HEK293 (cell line): ENCODE data around the gene YDJC.

Source experiments
- CTCF ChIA-PET: fragments of 350-600 bp; formaldehyde crosslinking; extraction: SDS; loops from one replicate; lab custom pipeline; 2021; ENCODE audit warnings: antibody characterized with exemption; lab: Yijun Ruan, JAX
- POLR2A ChIA-PET: fragments of 300-600 bp; formaldehyde crosslinking; extraction: SDS; loops from one replicate; lab custom pipeline; 2020; ENCODE audit warnings: antibody characterized with exemption, inconsistent platforms; lab: Yijun Ruan, JAX
- H3K27ac ChIP-seq: fragments of 200-500 bp; sonication (Bioruptor generic); 2 replicates; pipeline ENCODE4 v1.5.1; 2014; ENCODE audit warnings: low read depth, low read length, control low read depth, inconsistent platforms; ENCODE audit errors: extremely low read depth
- H3K36me3 ChIP-seq, 2 experiments: fragments of 200-500 bp in 1 of 2; sonication (Bioruptor generic) in 1 of 2; 1 replicate in 1 of 2; 2 replicates in 1 of 2; pipeline ENCODE4 v1.5.1; 2014 to 2017; ENCODE audit warnings: inconsistent platforms in 2 of 2, low read length in 2 of 2; ENCODE audit not compliant: control insufficient read depth in 2 of 2, insufficient read depth in 1 of 2
- H3K4me1 ChIP-seq: fragments of 200-500 bp; sonication (Bioruptor generic); 2 replicates; pipeline ENCODE4 v1.5.1; 2014; ENCODE audit warnings: mild to moderate bottlenecking, low read length, inconsistent platforms; ENCODE audit not compliant: control insufficient read depth, insufficient read depth
- H3K4me3 ChIP-seq: 2 replicates; pipeline ENCODE4 v1.5.1; 2011; ENCODE audit warnings: low read depth, mild to moderate bottlenecking, control low read depth, low read length, moderate library complexity
- H3K9me3 ChIP-seq: fragments of 200-500 bp; sonication (Bioruptor generic); 2 replicates; pipeline ENCODE4 v1.5.1; 2014; ENCODE audit warnings: low read depth, low read length, inconsistent platforms; ENCODE audit not compliant: control insufficient read depth, insufficient read depth
- FEZF1 ChIP-seq: fragments of 450-650 bp; formaldehyde crosslinking; IDR thresholded peaks from 2 replicates; pipeline ENCODE4 v1.5.1; 2016; ENCODE audit warnings: missing biosample characterization, missing genetic modification characterization
- HOXC10 ChIP-seq: sonication (generic); formaldehyde crosslinking; IDR thresholded peaks from 2 replicates; pipeline ENCODE4 v1.8.1; 2023; ENCODE audit warnings: mild to moderate bottlenecking, missing genetic modification reagents
- KLF7 ChIP-seq: fragments of 450-650 bp; formaldehyde crosslinking; IDR thresholded peaks from 2 replicates; pipeline ENCODE4 v1.5.1; 2016; ENCODE audit warnings: missing biosample characterization, missing genetic modification characterization, borderline replicate concordance
- KLF9 ChIP-seq: fragments of 450-650 bp; formaldehyde crosslinking; IDR thresholded peaks from 2 replicates; pipeline ENCODE4 v1.5.1; 2016; ENCODE audit warnings: missing biosample characterization, missing genetic modification characterization, low read depth
- MEIS1 ChIP-seq: sonication (generic); formaldehyde crosslinking; IDR thresholded peaks from 2 replicates; pipeline ENCODE4 v1.8.1; 2022; ENCODE audit warnings: missing genetic modification reagents, mild to moderate bottlenecking, borderline replicate concordance
- ZBTB1 ChIP-seq: fragments of 450-650 bp; formaldehyde crosslinking; IDR thresholded peaks from 2 replicates; pipeline ENCODE4 v1.5.1; 2016; ENCODE audit warnings: missing biosample characterization, missing genetic modification characterization
- ZIC2 ChIP-seq: fragments of 450-650 bp; formaldehyde crosslinking; IDR thresholded peaks from 2 replicates; pipeline ENCODE4 v1.5.1; 2016; ENCODE audit warnings: missing biosample characterization, missing genetic modification characterization
- ZNF133 ChIP-seq: fragments of 450-650 bp; formaldehyde crosslinking; IDR thresholded peaks from 2 replicates; pipeline ENCODE4 v1.5.1; 2016; ENCODE audit warnings: missing biosample characterization, missing genetic modification characterization
- ZNF157 ChIP-seq: fragments of 450-650 bp; formaldehyde crosslinking; IDR thresholded peaks from 2 replicates; pipeline ENCODE4 v1.5.1; 2016; ENCODE audit warnings: missing biosample characterization, missing genetic modification characterization
- ZNF302 ChIP-seq: fragments of 450-650 bp; formaldehyde crosslinking; IDR thresholded peaks from 2 replicates; pipeline ENCODE4 v1.5.1; 2016; ENCODE audit warnings: missing biosample characterization, missing genetic modification characterization, low read depth
- ZNF341 ChIP-seq: fragments of 450-650 bp; formaldehyde crosslinking; IDR thresholded peaks from 2 replicates; pipeline ENCODE4; 2016; ENCODE audit warnings: low read depth, missing biosample characterization, missing genetic modification characterization
- ZNF354C ChIP-seq: fragments of 450-650 bp; formaldehyde crosslinking; IDR thresholded peaks from 2 replicates; pipeline ENCODE4 v1.5.1; 2016; ENCODE audit warnings: missing biosample characterization, missing genetic modification characterization, low read depth, borderline replicate concordance
- ZNF366 ChIP-seq: fragments of 450-650 bp; formaldehyde crosslinking; conservative IDR thresholded peaks from 2 replicates; pipeline ENCODE4 v1.5.1; 2016; ENCODE audit warnings: missing biosample characterization, missing genetic modification characterization
- ZNF423 ChIP-seq: fragments of 450-650 bp; formaldehyde crosslinking; IDR thresholded peaks from 2 replicates; pipeline ENCODE4 v1.5.1; 2016; ENCODE audit warnings: missing biosample characterization, missing genetic modification characterization
- ZNF544 ChIP-seq: fragments of 450-650 bp; formaldehyde crosslinking; IDR thresholded peaks from 2 replicates; pipeline ENCODE4 v1.5.0; 2017; ENCODE audit warnings: missing biosample characterization, missing genetic modification characterization
- ZNF623 ChIP-seq: fragments of 450-650 bp; formaldehyde crosslinking; IDR thresholded peaks from 2 replicates; pipeline ENCODE4 v1.5.1; 2016; ENCODE audit warnings: missing biosample characterization, missing genetic modification characterization
- ZNF777 ChIP-seq: fragments of 450-650 bp; formaldehyde crosslinking; IDR thresholded peaks from 2 replicates; pipeline ENCODE4 v1.5.1; 2017; ENCODE audit warnings: missing biosample characterization, missing genetic modification characterization, borderline replicate concordance
- TF ChIP-seq, protein P1 (sequence below): fragments of 450-650 bp; formaldehyde crosslinking; IDR thresholded peaks from 2 replicates; pipeline ENCODE4 v1.5.1; 2016; ENCODE audit warnings: missing biosample characterization, missing genetic modification characterization

YDJC gene

GRCh38 chr22:21677606-21678443 lies 48.0 kb upstream of the YDJC start:
- ChIA-PET CTCF (interaction anchor here (0.7 kb wide), 1 partner anchor 49 kb away, joined by 3 read pairs; no protein-coding TSS in a partner anchor), POLR2A (interaction anchor here (0.6 kb wide), 1 partner anchor 33 kb away, joined by 8 read pairs; no protein-coding TSS in a partner anchor)
- Histone ChIP-seq H3K4me3 (no peak overlapping the region), H3K36me3 (peaks cover 4 to 59% of the 10 kb centered on the region in 2 experiments; a peak in 2 of 3 replicates), H3K9me3 (no peaks in the 10 kb centered on the region), H3K4me1 (no peaks in the 10 kb centered on the region), H3K27ac (no peak overlapping the region)
- TF ChIP-seq ZIC2 (tag by site-specific recombination) (peak; percentile 95), KLF9 (tag by site-specific recombination) (no peak), ZNF341 (tag by site-specific recombination) (peak; percentile 62), HOXC10 (CRISPR knock-in tag) (no peak), ZNF777 (tag by site-specific recombination) (no peak), ZNF133 (tag by site-specific recombination) (no peak), FEZF1 (tag by site-specific recombination) (no peak), ZNF623 (tag by site-specific recombination) (peak; percentile 65), MEIS1 (CRISPR knock-in tag) (no peak)

DNA sequence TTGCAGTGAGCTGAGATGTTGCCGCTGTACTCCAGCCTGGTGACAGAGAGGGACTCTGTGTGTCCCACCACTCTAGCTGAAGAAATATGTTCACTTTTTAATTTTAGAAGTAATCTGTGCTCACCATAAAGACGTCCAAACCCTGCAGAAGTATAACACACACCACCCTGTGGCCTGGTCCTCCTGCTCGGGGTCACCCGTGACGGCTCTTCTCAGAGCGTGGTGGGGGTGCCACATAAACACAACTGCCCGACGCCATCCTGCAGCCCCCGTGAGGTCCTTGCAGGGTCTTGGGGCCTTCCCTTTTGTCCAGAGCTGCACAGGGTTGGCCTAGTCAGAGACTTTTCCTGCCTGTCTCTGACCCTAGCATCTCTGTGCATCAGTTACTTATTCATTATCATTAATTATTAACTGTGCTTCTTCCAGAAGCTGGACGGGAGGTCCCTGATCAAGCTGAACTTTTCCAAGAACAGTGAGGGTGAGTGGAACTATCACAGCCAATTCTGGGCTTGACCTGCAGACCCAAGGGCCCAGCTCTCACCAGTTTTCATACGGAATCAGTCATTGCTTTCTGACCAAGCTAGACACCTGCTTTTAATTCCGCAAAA lies 44.9 kb upstream of the YDJC start:
- POLR2A ChIA-PET, result interaction anchor here (0.7 kb wide), 1 partner anchor 9 kb away, joined by 3 read pairs; no protein-coding TSS in a partner anchor
- Histone ChIP-seq H3K4me1 (no peaks in the 10 kb centered on the region), H3K9me3 (no peaks in the 10 kb centered on the region), H3K27ac (no peak overlapping the region), H3K4me3 (no peak overlapping the region), H3K36me3 (peaks cover 4 to 67% of the 10 kb centered on the region in 2 experiments; a peak in 2 of 3 replicates)
- CTCF ChIA-PET, result interaction anchor here (1.1 to 2.1 kb wide), 2 partner anchors 28 to 278 kb away, joined by 4 to 6 read pairs; partner anchors contain the start of gene PPM1F
- TF ChIP-seq ZNF366 (tag by site-specific recombination) (no peak), ZNF354C (tag by site-specific recombination) (no peak), ZNF302 (no peak), ZNF157 (tag by site-specific recombination) (no peak), ZNF423 (tag by site-specific recombination) (no peak), KLF7 (no peak)

DNA sequence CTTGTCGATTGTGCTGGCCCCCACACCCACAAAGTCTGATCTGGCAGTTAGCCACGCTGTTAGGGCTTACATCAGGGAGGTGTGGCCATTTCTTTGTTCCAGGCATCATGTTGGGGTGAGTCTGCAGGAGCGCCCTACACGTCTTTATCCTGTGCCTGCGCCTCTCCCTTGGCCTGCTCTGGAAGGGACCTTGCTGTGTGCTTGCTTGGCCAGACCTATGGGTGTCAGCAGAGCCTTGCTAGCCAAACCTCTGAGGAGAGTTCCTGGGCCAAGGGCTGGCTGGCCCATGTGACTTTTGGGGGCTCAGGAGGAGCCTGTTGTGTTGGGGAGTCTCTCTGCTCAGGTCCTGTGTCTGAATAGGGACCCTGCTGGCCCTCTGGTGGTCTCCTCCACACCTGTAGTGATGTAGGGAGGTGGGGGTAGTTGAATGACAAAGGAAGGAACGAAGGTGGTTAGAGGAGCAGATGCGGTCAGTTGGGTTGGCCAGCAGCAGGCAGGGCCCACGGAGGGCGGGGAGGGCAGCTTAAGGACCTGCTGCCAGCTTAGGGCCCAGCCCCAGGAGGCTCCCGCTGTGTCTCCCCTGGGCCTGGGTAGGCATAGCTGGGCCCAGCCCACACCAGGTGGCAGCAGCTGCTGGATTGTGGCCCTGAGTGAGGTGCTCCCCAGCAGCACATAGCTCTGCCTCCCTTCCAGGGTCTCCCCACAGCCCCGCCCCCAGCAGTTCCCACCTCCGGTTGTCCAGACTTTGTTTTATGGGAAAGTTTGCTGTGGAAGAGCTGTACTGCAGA lies 43.9 kb upstream of the YDJC start:
- Histone ChIP-seq H3K9me3 (no peaks in the 10 kb centered on the region), H3K4me1 (no peaks in the 10 kb centered on the region), H3K27ac (no peak overlapping the region), H3K36me3 (peaks cover 4 to 69% of the 10 kb centered on the region in 2 experiments; a peak in 2 of 3 replicates), H3K4me3 (no peak overlapping the region)
- CTCF ChIA-PET, result interaction anchor here (2.1 kb wide), 1 partner anchor 279 kb away, joined by 4 read pairs; the partner anchor contains the start of gene PPM1F
- POLR2A ChIA-PET, result no interaction called here
- TF ChIP-seq ZBTB1 (no peak), ZNF544 (tag by site-specific recombination) (no peak)
- TF ChIP-seq, protein P1, sequence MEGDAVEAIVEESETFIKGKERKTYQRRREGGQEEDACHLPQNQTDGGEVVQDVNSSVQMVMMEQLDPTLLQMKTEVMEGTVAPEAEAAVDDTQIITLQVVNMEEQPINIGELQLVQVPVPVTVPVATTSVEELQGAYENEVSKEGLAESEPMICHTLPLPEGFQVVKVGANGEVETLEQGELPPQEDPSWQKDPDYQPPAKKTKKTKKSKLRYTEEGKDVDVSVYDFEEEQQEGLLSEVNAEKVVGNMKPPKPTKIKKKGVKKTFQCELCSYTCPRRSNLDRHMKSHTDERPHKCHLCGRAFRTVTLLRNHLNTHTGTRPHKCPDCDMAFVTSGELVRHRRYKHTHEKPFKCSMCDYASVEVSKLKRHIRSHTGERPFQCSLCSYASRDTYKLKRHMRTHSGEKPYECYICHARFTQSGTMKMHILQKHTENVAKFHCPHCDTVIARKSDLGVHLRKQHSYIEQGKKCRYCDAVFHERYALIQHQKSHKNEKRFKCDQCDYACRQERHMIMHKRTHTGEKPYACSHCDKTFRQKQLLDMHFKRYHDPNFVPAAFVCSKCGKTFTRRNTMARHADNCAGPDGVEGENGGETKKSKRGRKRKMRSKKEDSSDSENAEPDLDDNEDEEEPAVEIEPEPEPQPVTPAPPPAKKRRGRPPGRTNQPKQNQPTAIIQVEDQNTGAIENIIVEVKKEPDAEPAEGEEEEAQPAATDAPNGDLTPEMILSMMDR, result no peak
